Stimulated activated naive CD8-positive, alpha-beta T cell treated with anti-CD3 and anti-CD28 coated beads, Interleukin-15, Interleukin-2, amounts not matched to agents 100 U/mL and 50 U/mL, for 24 hours (primary cell): Measurements from ENCODE around the gene LYRM4.
"Not testable (repeated sequence)": the region's sequence is repeated elsewhere in the genome, so short reads cannot be mapped to it uniquely, and the experiment has no call there.

Experiments used
- ATAC-seq: fragments of 150-1000 bp; cut with Tn5 transposase; one replicate; pipeline ENCODE4 v1.10.0; 2021
- DNase-seq: peaks from one replicate; pipeline ENCODE4 v3.0.0; 2021

The LYRM4 gene

DNA sequence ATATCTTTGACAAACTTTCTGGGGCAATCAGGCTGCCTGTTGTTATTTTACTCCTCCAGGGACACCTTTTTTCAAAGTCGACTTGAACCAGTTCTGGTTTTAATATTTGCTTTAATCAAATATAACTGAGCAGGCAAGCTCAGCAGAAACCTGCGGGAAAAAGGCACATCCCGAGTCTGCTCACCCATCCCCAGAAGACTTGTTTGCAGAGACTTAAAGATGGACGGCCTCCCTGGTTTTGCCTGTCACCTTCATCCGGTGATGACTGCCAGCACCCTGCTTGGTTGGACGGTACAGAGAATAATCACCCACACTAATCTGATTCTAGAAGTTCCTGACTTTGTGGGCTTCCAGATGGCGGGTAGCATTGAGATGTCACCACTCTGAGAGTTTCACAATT lies 138.8 kb downstream of the LYRM4 start:
- no peak for DNase-seq

DNA sequence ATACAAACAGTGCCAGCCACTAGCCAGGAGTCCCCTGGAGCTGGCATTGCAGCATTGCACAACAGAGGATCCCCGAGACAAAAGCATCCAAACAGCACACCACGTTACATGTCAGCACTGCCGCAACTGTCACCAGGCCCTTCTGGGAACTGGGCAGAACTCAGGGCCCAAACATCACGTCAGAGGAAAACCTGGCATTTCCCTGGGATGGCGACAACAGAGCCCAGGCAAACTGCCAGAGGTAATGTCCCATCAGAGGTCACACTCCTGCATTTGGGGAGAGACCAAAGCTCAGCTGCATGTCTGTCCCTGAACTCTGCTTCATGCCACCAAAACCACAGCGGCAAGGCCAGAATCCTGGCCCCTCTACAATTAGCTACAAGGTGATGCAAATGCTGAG lies 139.3 kb downstream of the LYRM4 start:
- DNase-seq (no peak), ATAC-seq (no peak)

More for the DNA sequence above, 138.8 kb downstream of the LYRM4 start:
- ATAC-seq: no peak

GRCh38 chr6:5120543-5120942 lies 140.2 kb downstream of the LYRM4 start:
- ATAC-seq, DNase-seq: not testable (repeated sequence)

GRCh38 chr6:5120011-5120410 lies 140.7 kb downstream of the LYRM4 start:
- no peak for DNase-seq
- no peak for ATAC-seq

GRCh38 chr6:5119090-5119951 lies 141.4 kb downstream of the LYRM4 start:
- ATAC-seq: no peak
- DNase-seq: no peak

DNA sequence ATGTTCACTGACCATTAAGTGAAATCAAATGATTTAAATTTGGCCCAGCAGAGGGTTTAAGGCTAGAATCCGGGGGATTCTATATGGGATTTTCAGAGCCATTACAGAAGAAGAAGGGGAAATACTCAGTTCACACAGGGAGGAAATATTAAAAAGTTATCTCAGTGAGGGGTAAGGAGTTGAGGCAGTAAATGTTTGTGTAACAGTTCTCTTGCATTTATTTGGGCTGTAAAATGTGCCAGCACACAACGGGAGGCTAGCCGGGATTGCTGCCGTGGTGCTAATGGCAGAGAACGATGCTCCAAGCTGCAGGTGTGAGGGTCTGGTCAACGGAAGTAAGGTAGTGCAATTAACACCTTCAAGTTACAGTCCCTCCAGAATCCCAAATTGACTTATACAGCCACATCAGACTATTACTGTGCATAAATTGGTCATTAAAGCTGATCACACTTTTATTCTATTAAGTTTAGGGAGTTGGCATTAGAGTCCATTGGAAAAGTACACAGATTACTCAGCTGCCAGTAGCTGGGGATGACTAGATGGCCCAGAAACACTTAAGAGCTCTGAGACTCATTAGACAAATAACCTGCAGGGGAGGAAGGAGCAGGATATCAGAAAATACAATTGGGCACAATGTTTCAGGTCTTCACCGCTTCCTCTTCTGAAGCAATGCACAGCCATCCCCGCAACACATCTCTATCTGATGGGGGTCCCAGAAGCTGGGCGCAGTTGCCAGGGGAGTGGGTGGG lies 144.3 kb downstream of the LYRM4 start:
- ATAC-seq (no peak), DNase-seq (no peak)

DNA sequence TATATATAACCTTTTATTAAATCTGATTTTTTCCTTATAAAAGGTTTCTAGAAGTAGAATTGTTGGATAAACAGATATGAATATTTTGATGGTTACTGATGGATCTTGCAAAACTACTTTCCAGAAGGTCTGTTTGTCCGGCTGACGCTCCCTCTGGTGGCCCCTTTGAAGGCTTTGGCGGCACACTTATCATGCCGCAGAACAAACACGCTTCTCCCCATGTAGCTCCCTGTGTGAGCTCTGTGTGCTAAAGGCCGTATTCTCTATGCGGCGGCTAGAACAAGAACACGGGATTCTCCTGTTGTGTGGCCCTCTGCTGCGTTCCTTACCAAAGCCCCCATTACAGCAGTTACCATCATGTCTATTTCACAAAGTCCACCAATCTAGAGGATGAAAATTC lies 145.6 kb downstream of the LYRM4 start:
- ATAC-seq: no peak
- DNase-seq: no peak

DNA sequence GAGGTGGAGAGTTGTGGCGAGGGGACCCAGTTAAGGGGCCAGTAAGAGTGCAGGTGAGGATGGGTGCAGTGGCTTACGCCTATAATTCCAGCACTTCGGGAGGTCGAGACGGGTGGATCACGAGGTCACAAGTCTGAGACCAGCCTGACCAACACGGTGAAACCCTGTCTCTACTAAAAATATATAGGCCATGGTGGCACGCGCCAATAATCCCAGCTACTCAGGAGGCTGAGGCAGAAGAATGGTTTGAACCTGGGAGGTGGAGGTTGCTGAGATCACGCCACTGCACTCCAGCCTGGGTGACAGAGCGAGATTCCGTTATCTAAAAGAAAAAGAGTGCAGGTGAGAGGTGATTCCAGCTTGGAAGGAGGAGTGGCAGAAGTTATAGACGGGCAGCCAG lies 147.7 kb downstream of the LYRM4 start:
- no peak for DNase-seq
- ATAC-seq: no peak

GRCh38 chr6:5112066-5112799 lies 148.5 kb downstream of the LYRM4 start:
- no peak for ATAC-seq
- no peak for DNase-seq

- DNase-seq: no peak
- no peak for ATAC-seq
Measured at GRCh38 chr6:5111626-5112025, 149.1 kb downstream of the LYRM4 start.

GRCh38 chr6:5110246-5110645 lies 150.5 kb downstream of the LYRM4 start:
- no peak for DNase-seq
- ATAC-seq: no peak

DNA sequence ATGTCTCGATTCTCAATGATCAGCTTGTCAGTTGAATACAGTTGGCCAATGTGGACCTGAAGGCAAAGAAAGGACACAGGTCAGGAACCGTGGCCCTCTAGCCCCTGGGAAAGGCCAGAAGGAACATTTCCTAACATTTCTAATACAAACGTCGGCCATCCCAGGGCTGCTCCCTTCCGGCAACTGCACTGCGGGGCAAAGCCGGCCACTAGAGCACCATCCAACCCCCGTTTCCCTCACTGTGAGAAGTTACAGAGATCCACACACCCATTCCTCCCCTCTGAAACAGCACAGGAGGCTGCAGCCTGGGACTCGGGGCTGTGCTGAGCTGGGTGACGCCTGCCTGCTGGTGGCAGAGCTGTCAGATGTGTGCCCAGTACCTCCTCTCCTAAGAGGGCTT lies 151.3 kb downstream of the LYRM4 start:
- ATAC-seq (no peak), DNase-seq (no peak)

GRCh38 chr6:5108536-5109150 lies 152.1 kb downstream of the LYRM4 start:
- no peak for DNase-seq
- no peak for ATAC-seq

DNA sequence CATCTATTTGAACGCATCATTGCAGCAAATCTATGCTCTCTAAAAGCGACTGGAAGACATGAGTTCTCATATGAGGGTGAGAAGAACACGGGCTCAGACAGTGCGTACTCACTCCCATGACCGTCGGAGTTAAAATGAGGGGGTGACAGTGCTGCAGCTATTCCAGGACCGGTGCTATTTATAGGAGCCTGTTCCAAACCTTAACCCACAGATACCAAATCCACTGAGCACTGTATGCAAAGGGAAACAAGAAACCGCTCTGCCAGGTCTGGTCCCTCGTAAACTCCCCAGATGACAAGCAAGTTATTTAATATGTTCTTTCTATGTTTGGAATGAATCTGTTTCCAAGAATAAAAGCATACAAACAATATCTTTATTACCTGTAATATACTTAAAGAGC lies 152.7 kb downstream of the LYRM4 start:
- ATAC-seq (no peak), DNase-seq (no peak)

GRCh38 chr6:5107341-5107740 lies 153.4 kb downstream of the LYRM4 start:
- DNase-seq (no peak), ATAC-seq (no peak)

- no peak for ATAC-seq
- DNase-seq: no peak
Measured at GRCh38 chr6:5105146-5105545, 155.6 kb downstream of the LYRM4 start.

GRCh38 chr6:5104667-5105066 lies 156.1 kb downstream of the LYRM4 start:
- ATAC-seq (no peak), DNase-seq (no peak)

GRCh38 chr6:5103250-5103649 lies 157.5 kb downstream of the LYRM4 start:
- DNase-seq (no peak), ATAC-seq (no peak)

DNA sequence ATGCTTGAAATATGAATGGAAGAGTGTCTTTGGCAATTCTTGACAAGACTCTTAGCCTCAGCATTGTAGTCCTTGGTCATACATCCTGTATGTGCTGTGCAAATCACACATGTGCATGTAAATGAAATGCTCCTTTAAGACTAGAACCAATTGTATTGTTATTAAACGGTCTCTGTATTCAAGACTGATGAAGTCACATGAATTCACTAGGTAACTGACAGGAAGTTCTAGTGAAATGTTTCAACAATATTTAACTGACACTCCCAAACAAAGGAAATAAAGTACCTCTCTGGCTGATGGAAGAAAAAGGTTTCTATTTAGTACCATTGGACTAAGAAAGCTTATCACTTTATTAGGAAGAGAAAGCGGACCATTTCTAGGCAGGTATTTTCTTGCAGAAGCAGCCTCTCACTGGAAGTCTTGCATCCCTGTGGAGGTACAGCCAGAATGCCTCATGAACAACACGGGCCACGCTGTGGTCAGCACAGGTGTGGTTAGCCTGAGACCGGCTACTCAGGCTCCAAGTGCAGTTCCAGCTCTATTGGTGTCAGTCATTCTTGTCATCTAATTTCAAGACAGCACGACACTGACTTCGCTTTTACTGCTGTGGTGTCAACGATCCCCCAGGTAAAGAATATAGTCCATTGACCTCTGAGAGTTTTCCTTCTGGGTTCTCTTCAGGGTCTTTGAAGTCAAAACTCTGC lies 158.3 kb downstream of the LYRM4 start:
- DNase-seq (no peak), ATAC-seq (no peak)

DNA sequence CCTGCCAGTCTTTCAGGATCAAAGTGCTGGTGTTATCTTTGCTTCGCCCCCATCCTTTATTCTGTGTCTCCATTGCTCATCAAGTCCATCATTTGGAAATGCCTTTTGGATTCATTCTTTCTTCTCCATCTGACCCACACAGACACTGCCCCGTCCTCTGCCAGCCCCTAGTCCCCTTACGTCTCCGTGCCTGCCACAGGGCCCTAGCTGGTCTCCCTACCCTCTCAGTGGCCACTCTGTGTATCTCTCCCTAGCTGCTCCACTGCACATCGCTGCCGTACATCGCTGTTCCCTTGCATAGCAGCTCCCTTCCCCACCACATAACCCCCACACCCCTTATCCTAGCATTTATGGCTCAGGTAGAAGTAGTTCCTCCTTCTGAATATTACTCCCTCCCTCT lies 159.9 kb downstream of the LYRM4 start:
- no peak for DNase-seq

DNA sequence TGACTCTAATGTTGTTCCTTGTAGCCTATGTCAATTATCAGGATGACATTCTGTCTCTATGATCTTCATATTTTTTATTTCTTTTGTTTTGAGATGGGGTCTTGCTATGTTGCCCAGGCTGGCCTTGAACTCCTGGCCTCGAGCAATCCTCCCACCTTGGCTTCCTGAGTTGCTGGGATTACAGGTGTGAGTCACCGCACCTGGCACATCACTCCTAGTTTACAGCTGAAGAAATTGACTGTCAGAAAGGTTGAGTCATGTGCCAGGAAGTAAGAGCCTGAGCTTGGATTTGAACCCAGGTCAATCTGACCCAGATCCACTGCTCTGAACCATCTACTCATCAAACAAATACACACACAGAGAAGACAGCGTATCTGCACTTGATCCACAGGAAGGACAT lies 161.2 kb downstream of the LYRM4 start:
- no peak for ATAC-seq
- no peak for DNase-seq

More for the DNA sequence above, 159.9 kb downstream of the LYRM4 start:
- ATAC-seq: no peak
